ENCODE results near the gene CDC42BPB. TPM values are rescaled to one million over a fixed set of nuclear protein-coding genes. Genes with fewer than 3 reads are reported as not detected.

The CDC42BPB gene
- total RNA-seq, 1 experiment from 2014 or later, result 84.4 TPM

DNA sequence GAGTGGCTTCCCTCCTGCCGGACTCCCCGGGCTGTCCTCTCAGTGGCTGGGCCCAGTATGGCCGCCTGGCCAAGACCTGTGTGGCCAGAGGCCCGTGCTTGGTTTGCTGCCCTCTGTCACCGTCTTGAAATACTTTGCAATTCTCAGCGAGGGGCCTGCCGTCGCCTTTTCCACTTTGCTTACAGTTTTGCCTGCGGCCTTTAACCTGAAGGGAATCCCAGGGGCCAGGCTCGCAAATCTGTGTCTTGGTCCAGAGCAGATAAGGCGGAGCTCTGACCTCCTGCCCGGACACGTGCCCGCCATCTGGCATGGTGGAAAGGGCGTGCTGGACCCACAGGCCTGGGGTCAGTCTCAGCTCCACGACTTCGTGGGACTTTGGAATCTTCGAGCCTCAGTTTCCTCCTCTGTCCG is 145.8 kb downstream of the CDC42BPB start:
- intact Hi-C loops (cut with micrococcal nuclease; ENCODE audit: unreplicated experiment), result no loop called here
- POLR2A ChIA-PET, result no interaction called here

DNA sequence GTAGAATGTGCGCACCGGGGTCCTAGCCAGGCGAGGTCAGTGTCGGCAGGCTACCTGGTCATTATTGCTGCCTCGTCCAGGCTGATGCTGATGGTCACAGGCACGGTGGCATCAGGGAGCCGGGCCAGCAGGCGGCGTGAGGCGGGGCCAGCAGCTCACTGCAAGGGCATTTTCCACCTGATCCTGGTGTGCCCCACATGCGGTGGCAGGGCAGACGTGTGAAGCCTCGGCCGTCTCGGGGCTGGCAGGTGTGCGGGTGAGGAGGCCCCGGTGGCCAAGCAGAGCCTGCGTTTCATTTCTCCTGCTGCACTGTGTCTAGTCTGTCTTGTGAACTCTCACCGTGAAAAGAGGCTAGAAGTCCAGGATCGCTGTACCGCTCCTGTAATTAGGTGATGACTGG is 146.9 kb downstream of the CDC42BPB start:
- Histone ChIP-seq H3K4me3 (ENCODE audit: low read depth in 2 of 2, low read length in 2 of 2) (no peak overlapping the region), H3K4me1 (ENCODE audit: control insufficient read depth, insufficient read depth, low read length) (no peaks in the 10 kb centered on the region), H3K9me3 (ENCODE audit: control insufficient read depth, insufficient read depth, low read depth, low read length) (no peaks in the 10 kb centered on the region), H3K36me3 (ENCODE audit: control insufficient read depth, insufficient read depth, low read length) (no peaks in the 10 kb centered on the region; the same call in 1 of the 2 replicates), H3K27ac (ENCODE audit: low read length) (no peak overlapping the region), H3K27me3 (ENCODE audit: control insufficient read depth, insufficient read depth, low read length) (no peaks in the 10 kb centered on the region)
- POLR2A ChIA-PET, result no interaction called here
- intact Hi-C loops (cut with micrococcal nuclease; ENCODE audit: unreplicated experiment), result no loop called here
- CTCF ChIA-PET, result no interaction called here
- in situ Hi-C loops (cut with HindIII; ENCODE audit: low pct_unique_long_range_greater_than_20kb, low sequenced_read_pairs), result no loop called here
- TF ChIP-seq POLR2AphosphoS5 (IDR thresholded peaks at IDR 0.05; ENCODE audit: low read depth, low read length) (no peak), TCF7L2 (IDR thresholded peaks at IDR 0.05; ENCODE audit: low read depth, low read length) (no peak), SIN3A (IDR thresholded peaks at IDR 0.05; ENCODE audit: borderline replicate concordance, insufficient read depth, low read depth, low read length) (no peak)
- TF ChIP-seq, protein P1, sequence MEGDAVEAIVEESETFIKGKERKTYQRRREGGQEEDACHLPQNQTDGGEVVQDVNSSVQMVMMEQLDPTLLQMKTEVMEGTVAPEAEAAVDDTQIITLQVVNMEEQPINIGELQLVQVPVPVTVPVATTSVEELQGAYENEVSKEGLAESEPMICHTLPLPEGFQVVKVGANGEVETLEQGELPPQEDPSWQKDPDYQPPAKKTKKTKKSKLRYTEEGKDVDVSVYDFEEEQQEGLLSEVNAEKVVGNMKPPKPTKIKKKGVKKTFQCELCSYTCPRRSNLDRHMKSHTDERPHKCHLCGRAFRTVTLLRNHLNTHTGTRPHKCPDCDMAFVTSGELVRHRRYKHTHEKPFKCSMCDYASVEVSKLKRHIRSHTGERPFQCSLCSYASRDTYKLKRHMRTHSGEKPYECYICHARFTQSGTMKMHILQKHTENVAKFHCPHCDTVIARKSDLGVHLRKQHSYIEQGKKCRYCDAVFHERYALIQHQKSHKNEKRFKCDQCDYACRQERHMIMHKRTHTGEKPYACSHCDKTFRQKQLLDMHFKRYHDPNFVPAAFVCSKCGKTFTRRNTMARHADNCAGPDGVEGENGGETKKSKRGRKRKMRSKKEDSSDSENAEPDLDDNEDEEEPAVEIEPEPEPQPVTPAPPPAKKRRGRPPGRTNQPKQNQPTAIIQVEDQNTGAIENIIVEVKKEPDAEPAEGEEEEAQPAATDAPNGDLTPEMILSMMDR (IDR thresholded peaks at IDR 0.05), result no peak
- TF ChIP-seq, protein P2, sequence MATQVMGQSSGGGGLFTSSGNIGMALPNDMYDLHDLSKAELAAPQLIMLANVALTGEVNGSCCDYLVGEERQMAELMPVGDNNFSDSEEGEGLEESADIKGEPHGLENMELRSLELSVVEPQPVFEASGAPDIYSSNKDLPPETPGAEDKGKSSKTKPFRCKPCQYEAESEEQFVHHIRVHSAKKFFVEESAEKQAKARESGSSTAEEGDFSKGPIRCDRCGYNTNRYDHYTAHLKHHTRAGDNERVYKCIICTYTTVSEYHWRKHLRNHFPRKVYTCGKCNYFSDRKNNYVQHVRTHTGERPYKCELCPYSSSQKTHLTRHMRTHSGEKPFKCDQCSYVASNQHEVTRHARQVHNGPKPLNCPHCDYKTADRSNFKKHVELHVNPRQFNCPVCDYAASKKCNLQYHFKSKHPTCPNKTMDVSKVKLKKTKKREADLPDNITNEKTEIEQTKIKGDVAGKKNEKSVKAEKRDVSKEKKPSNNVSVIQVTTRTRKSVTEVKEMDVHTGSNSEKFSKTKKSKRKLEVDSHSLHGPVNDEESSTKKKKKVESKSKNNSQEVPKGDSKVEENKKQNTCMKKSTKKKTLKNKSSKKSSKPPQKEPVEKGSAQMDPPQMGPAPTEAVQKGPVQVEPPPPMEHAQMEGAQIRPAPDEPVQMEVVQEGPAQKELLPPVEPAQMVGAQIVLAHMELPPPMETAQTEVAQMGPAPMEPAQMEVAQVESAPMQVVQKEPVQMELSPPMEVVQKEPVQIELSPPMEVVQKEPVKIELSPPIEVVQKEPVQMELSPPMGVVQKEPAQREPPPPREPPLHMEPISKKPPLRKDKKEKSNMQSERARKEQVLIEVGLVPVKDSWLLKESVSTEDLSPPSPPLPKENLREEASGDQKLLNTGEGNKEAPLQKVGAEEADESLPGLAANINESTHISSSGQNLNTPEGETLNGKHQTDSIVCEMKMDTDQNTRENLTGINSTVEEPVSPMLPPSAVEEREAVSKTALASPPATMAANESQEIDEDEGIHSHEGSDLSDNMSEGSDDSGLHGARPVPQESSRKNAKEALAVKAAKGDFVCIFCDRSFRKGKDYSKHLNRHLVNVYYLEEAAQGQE (IDR thresholded peaks at IDR 0.05; ENCODE audit: insufficient read depth in 1 of 2, low read depth in 2 of 2, low read length in 1 of 2), result no peak
- ATAC-seq (no peak), DNase-seq (ENCODE audit: low read depth, low spot score) (no peak)
- BruUV-seq (replicated peaks), result TSS peak; percentile 31

More for the DNA sequence above, 145.8 kb downstream of the CDC42BPB start:
- ATAC-seq, result no peak
- TF ChIP-seq SIN3A (IDR thresholded peaks at IDR 0.05; ENCODE audit: borderline replicate concordance, insufficient read depth, low read depth, low read length), result no peak
- TF ChIP-seq, protein P1 (IDR thresholded peaks at IDR 0.05), result no peak
- TF ChIP-seq, protein P2 (IDR thresholded peaks at IDR 0.05; ENCODE audit: insufficient read depth in 1 of 2, low read depth in 2 of 2, low read length in 1 of 2), result no peak
- TF ChIP-seq TCF7L2 (IDR thresholded peaks at IDR 0.05; ENCODE audit: low read depth, low read length), result no peak
- no peak for TF ChIP-seq POLR2AphosphoS5 (IDR thresholded peaks at IDR 0.05; ENCODE audit: low read depth, low read length)
- Histone ChIP-seq H3K27me3 (ENCODE audit: control insufficient read depth, insufficient read depth, low read length) (no peaks in the 10 kb centered on the region), H3K4me1 (ENCODE audit: control insufficient read depth, insufficient read depth, low read length) (no peaks in the 10 kb centered on the region), H3K9me3 (ENCODE audit: control insufficient read depth, insufficient read depth, low read depth, low read length) (no peaks in the 10 kb centered on the region), H3K4me3 (ENCODE audit: low read depth in 2 of 2, low read length in 2 of 2) (no peak overlapping the region), H3K36me3 (ENCODE audit: control insufficient read depth, insufficient read depth, low read length) (no peaks in the 10 kb centered on the region), H3K27ac (ENCODE audit: low read length) (no peak overlapping the region)
- no TSS peak for BruUV-seq (replicated peaks)
- in situ Hi-C loops (cut with HindIII; ENCODE audit: low pct_unique_long_range_greater_than_20kb, low sequenced_read_pairs), result no loop called here
- no peak for DNase-seq (ENCODE audit: low read depth, low spot score)
- CTCF ChIA-PET, result no interaction called here

All from Panc1 (cell line).